Mesenchymal stem cell (in vitro differentiated cells and primary cell): Measurements from ENCODE around the gene TSC22D1.

Experiments used
- DNase-seq: peaks from one replicate; pipeline ENCODE4 v3.0.0-alpha.2; 2013
- H2AFZ ChIP-seq: one replicate; pipeline ENCODE4 v1.6.1; 2013; ENCODE audit warnings: low read depth, mild to moderate bottlenecking, control low read depth, inconsistent platforms, low read length, moderate library complexity
- H2AK5ac ChIP-seq: 2 replicates; pipeline ENCODE4 v1.6.1; 2013; ENCODE audit warnings: low read length, moderate library complexity, mild to moderate bottlenecking, inconsistent platforms; ENCODE audit not compliant: severe bottlenecking
- H2BK120ac ChIP-seq: one replicate; pipeline ENCODE4 v1.6.1; 2013; ENCODE audit warnings: low read depth, mild to moderate bottlenecking, inconsistent platforms, low read length, moderate library complexity
- H2BK12ac ChIP-seq, 2 experiments: one replicate each; pipeline ENCODE4 v1.6.1; 2013; ENCODE audit warnings: inconsistent platforms in 2 of 2, low read length in 2 of 2, mild to moderate bottlenecking in 2 of 2, moderate library complexity in 2 of 2, control low read depth in 1 of 2
- H2BK15ac ChIP-seq: one replicate; pipeline ENCODE4 v1.6.1; 2013; ENCODE audit warnings: mild to moderate bottlenecking, low read depth, inconsistent platforms; ENCODE audit not compliant: poor library complexity, severe bottlenecking
- H2BK5ac ChIP-seq: 2 replicates; pipeline ENCODE4 v1.6.1; 2013; ENCODE audit warnings: low read depth, mild to moderate bottlenecking, low read length, control low read depth, inconsistent platforms; ENCODE audit not compliant: poor library complexity, severe bottlenecking
- H3K14ac ChIP-seq, 2 experiments: one replicate each; pipeline ENCODE4 v1.6.1; 2013; ENCODE audit warnings: inconsistent platforms in 2 of 2, low read length in 2 of 2, control low read depth in 1 of 2, mild to moderate bottlenecking in 1 of 2, moderate library complexity in 1 of 2
- H3K18ac ChIP-seq, 2 experiments: one replicate each; pipeline ENCODE4 v1.6.1; 2013; ENCODE audit warnings: inconsistent platforms in 2 of 2, low read length in 2 of 2, control low read depth in 1 of 2, low read depth in 1 of 2, mild to moderate bottlenecking in 1 of 2
- H3K23ac ChIP-seq, 2 experiments: one replicate each; pipeline ENCODE4 v1.6.1; 2013; ENCODE audit warnings: inconsistent platforms in 2 of 2, low read length in 2 of 2, mild to moderate bottlenecking in 2 of 2, moderate library complexity in 2 of 2, control low read depth in 1 of 2
- H3K27ac ChIP-seq: 2 replicates; pipeline ENCODE4 v1.5.1; 2013; ENCODE audit warnings: mild to moderate bottlenecking, moderate library complexity, low read length, control low read depth, inconsistent platforms; ENCODE audit not compliant: poor library complexity, severe bottlenecking
- H3K27me3 ChIP-seq, 2 experiments: 2 replicates each; pipeline versions ENCODE4 v1.6.1 to v1.7.0; 2013; ENCODE audit warnings: low read length in 2 of 2, mild to moderate bottlenecking in 2 of 2, moderate library complexity in 2 of 2, control low read depth in 1 of 2, inconsistent platforms in 1 of 2; ENCODE audit not compliant: control insufficient read depth in 1 of 2, insufficient read depth in 1 of 2
- H3K36me3 ChIP-seq, 2 experiments: 2 replicates each; pipeline versions ENCODE4 v1.6.1 to v1.7.0; 2013; ENCODE audit warnings: low read length in 2 of 2, control low read depth in 1 of 2, inconsistent platforms in 1 of 2, low read depth in 1 of 2, mild to moderate bottlenecking in 1 of 2; ENCODE audit not compliant: insufficient read depth in 2 of 2, control insufficient read depth in 1 of 2
- H3K4ac ChIP-seq, 2 experiments: one replicate each; pipeline ENCODE4 v1.6.1; 2013; ENCODE audit warnings: inconsistent platforms in 2 of 2, low read length in 2 of 2, mild to moderate bottlenecking in 2 of 2, moderate library complexity in 2 of 2, control low read depth in 1 of 2, low read depth in 1 of 2
- H3K4me1 ChIP-seq: 2 replicates; pipeline ENCODE4 v1.6.1; 2013; ENCODE audit warnings: low read depth, low read length, control low read depth; ENCODE audit not compliant: control insufficient read depth, insufficient read depth
- H3K4me2 ChIP-seq: 2 replicates; pipeline ENCODE4 v1.6.1; 2013; ENCODE audit warnings: low read length, mild to moderate bottlenecking, inconsistent platforms; ENCODE audit not compliant: poor library complexity, severe bottlenecking
- H3K4me3 ChIP-seq, 2 experiments: 2 replicates each; pipeline versions ENCODE4 v1.5.1 to v1.7.0; 2013; ENCODE audit warnings: low read length in 2 of 2, mild to moderate bottlenecking in 2 of 2, control low read depth in 1 of 2, low read depth in 1 of 2; ENCODE audit not compliant: insufficient read depth in 1 of 2
- H3K79me1 ChIP-seq: replicated peaks from 2 replicates; pipeline ENCODE4 v1.6.1; 2013; ENCODE audit warnings: mild to moderate bottlenecking, control low read depth, low read length, inconsistent platforms; ENCODE audit not compliant: poor library complexity, severe bottlenecking
- H3K9ac ChIP-seq: 2 replicates; pipeline ENCODE4 v1.7.0; 2013; ENCODE audit warnings: mild to moderate bottlenecking, low read length, moderate library complexity
- H3K9me3 ChIP-seq: 2 replicates; pipeline ENCODE4 v1.7.0; 2013; ENCODE audit warnings: mild to moderate bottlenecking, low read length; ENCODE audit not compliant: control insufficient read depth
- H4K8ac ChIP-seq: one replicate; pipeline ENCODE4 v1.6.1; 2013; ENCODE audit warnings: inconsistent platforms, mild to moderate bottlenecking, low read length, moderate library complexity
- H4K91ac ChIP-seq: one replicate; pipeline ENCODE4 v1.6.1; 2013; ENCODE audit warnings: mild to moderate bottlenecking, low read length, inconsistent platforms
- WGBS: methylation state at CpG from one replicate; pipeline ENCODE4 v1.1.7; 2013; ENCODE audit warnings: mixed read lengths; 5-methylcytosine and 5-hydroxymethylcytosine counted together

The TSC22D1 gene

GRCh38 chr13:44619651-44620050, 43.5 kb upstream of the TSC22D1 start:
- Histone ChIP-seq H3K9me3 (no peaks in the 10 kb centered on the region), H3K4me2 (no peak overlapping the region), H2BK120ac (no peak overlapping the region), H3K4ac (no peak overlapping the region), H3K4me1 (no peaks in the 10 kb centered on the region), H2AFZ (no peak overlapping the region), H3K9ac (no peak overlapping the region), H3K18ac (no peak overlapping the region), H3K4me3 (no peak overlapping the region), H3K27me3 (no peaks in the 10 kb centered on the region), H3K36me3 (no peaks in the 10 kb centered on the region), H4K8ac (no peak overlapping the region), H3K27ac (no peak overlapping the region), H2AK5ac (no peak overlapping the region), H2BK5ac (no peak overlapping the region), H2BK15ac (no peak overlapping the region), H3K23ac (no peak overlapping the region), H3K79me1 (no peaks in the 10 kb centered on the region), H3K14ac (no peak overlapping the region), H2BK12ac (no peak overlapping the region), H4K91ac (no peak overlapping the region)
- WGBS = no CpG with 5 or more reads among the region's 1 CpG
- no peak for DNase-seq

- Histone ChIP-seq H3K27me3 (no peaks in the 10 kb centered on the region), H2BK5ac (no peak overlapping the region), H3K79me1 (no peaks in the 10 kb centered on the region), H4K91ac (no peak overlapping the region), H3K9me3 (no peaks in the 10 kb centered on the region), H3K4ac (no peak overlapping the region), H2BK15ac (no peak overlapping the region), H2AFZ (no peak overlapping the region), H3K4me2 (no peak overlapping the region), H3K27ac (no peak overlapping the region), H3K14ac (no peak overlapping the region), H3K4me1 (no peaks in the 10 kb centered on the region), H2BK120ac (peak overlapping the region; percentile 5), H3K4me3 (no peak overlapping the region), H3K36me3 (no peaks in the 10 kb centered on the region), H2AK5ac (no peak overlapping the region), H4K8ac (no peak overlapping the region), H3K9ac (no peak overlapping the region), H3K18ac (no peak overlapping the region), H3K23ac (no peak overlapping the region), H2BK12ac (no peak overlapping the region)
- no CpG with 5 or more reads among the region's 1 CpG for WGBS
- DNase-seq = no peak
Measured at GRCh38 chr13:44618326-44618725, 42.2 kb upstream of the TSC22D1 start.

- H2BK5ac ChIP-seq = no peak overlapping the region
- no peak overlapping the region for H3K23ac ChIP-seq
- H2AFZ ChIP-seq = no peak overlapping the region
- H3K9ac ChIP-seq = no peak overlapping the region
- H3K79me1 ChIP-seq = no peaks in the 10 kb centered on the region
- no peak overlapping the region for H2BK120ac ChIP-seq
- no peak overlapping the region for H3K4ac ChIP-seq
- H4K8ac ChIP-seq = no peak overlapping the region
- DNase-seq = no peak
- no peak overlapping the region for H2AK5ac ChIP-seq
- H3K4me3 ChIP-seq = no peak overlapping the region
- H3K36me3 ChIP-seq = no peaks in the 10 kb centered on the region
- H2BK12ac ChIP-seq = no peak overlapping the region
- no peak overlapping the region for H3K27ac ChIP-seq
- H3K18ac ChIP-seq = no peak overlapping the region
- 76% methylated on average over 11 of the region's 11 CpGs for whole genome bisulfite sequencing
- H3K4me2 ChIP-seq = no peak overlapping the region
- no peak overlapping the region for H2BK15ac ChIP-seq
- no peaks in the 10 kb centered on the region for H3K4me1 ChIP-seq
- H4K91ac ChIP-seq = no peak overlapping the region
- H3K9me3 ChIP-seq = no peaks in the 10 kb centered on the region
- no peaks in the 10 kb centered on the region for H3K27me3 ChIP-seq
- H3K14ac ChIP-seq = no peak overlapping the region
Measured at GRCh38 chr13:44617648-44618047, 41.5 kb upstream of the TSC22D1 start.

- no peak overlapping the region for H2BK5ac ChIP-seq
- no peak overlapping the region for H3K23ac ChIP-seq
- no peak overlapping the region for H3K4me2 ChIP-seq
- no peak overlapping the region for H3K14ac ChIP-seq
- no peak for DNase-seq
- no peak overlapping the region for H2AK5ac ChIP-seq
- 100% methylated on average over 1 of the region's 2 CpGs for WGBS
- H2BK12ac ChIP-seq = no peak overlapping the region
- no peak overlapping the region for H2BK15ac ChIP-seq
- no peak overlapping the region for H3K27ac ChIP-seq
- H4K8ac ChIP-seq = no peak overlapping the region
- no peak overlapping the region for H2AFZ ChIP-seq
- H3K36me3 ChIP-seq = no peaks in the 10 kb centered on the region
- no peak overlapping the region for H3K9ac ChIP-seq
- H3K4ac ChIP-seq = no peak overlapping the region
- no peak overlapping the region for H3K18ac ChIP-seq
- no peak overlapping the region for H2BK120ac ChIP-seq
- no peak overlapping the region for H4K91ac ChIP-seq
- H3K79me1 ChIP-seq = no peaks in the 10 kb centered on the region
- no peaks in the 10 kb centered on the region for H3K4me1 ChIP-seq
- H3K27me3 ChIP-seq = no peaks in the 10 kb centered on the region
- no peak overlapping the region for H3K4me3 ChIP-seq
- H3K9me3 ChIP-seq = peaks cover 8% of the 10 kb centered on the region
Measured at GRCh38 chr13:44609137-44609536, 33.0 kb upstream of the TSC22D1 start.
